Ovary (tissue), 3 donors: ENCODE results near the gene NAT14.

Experiments used
- CTCF ChIP-seq, 3 donors: fragments of 450-650 bp in 2 of 3; fragments of 200-600 bp in 1 of 3; IDR thresholded peaks; one replicate each; pipeline versions ENCODE4 v1.5.1 to v1.8.0; 2016 to 2022; ENCODE audit warnings: antibody characterized with exemption in 3 of 3, mild to moderate bottlenecking in 1 of 3
- EP300 ChIP-seq: sonication (generic); formaldehyde crosslinking; IDR thresholded peaks from one replicate; pipeline ENCODE4 v1.6.1; 2017; ENCODE audit warnings: antibody characterized with exemption
- donor health status: DM: no; HTN: no; CAD: no.

DNA sequence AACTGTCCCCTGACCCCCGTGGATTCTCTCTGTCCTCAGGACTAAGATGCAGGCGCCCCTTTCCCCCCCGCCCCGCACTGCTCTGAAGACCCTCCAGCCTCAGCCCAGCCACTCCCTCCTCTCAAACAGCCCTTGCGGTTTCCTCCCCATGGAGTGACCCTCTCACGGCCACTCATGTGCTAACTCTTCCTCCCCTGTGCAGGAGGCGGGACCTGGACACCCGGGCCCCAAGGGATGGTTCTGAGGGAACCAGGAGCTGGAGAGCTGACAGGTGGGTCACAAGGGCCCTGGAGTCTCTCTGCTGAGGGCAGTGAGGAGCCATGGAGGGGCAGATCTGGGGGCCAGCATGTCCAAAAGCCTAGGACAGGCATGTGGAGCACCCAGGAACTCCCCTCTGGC, 25.4 kb upstream of the NAT14 start:
- TF ChIP-seq CTCF (IDR thresholded peaks at IDR 0.05): no peak
- TF ChIP-seq EP300: no peak
